ENCODE results near the gene LOXHD1.

LOXHD1 gene

GRCh38 chr18:46625069-46625468 lies 32.0 kb downstream of the LOXHD1 start:
- no peak for DNase-seq

- no peak for DNase-seq
Observed at GRCh38 chr18:46624127-46624526, 32.9 kb downstream of the LOXHD1 start.

GRCh38 chr18:46623541-46623940 lies 33.5 kb downstream of the LOXHD1 start:
- no peak for DNase-seq

GRCh38 chr18:46622999-46623398 lies 34.0 kb downstream of the LOXHD1 start:
- no peak for DNase-seq

- no peak for DNase-seq
Observed at GRCh38 chr18:46622451-46622850, 34.6 kb downstream of the LOXHD1 start.

- no peak for DNase-seq
Observed at GRCh38 chr18:46621871-46622270, 35.1 kb downstream of the LOXHD1 start.

GRCh38 chr18:46621111-46621766 lies 35.8 kb downstream of the LOXHD1 start:
- DNase-seq, result no peak

GRCh38 chr18:46619559-46619958 lies 37.5 kb downstream of the LOXHD1 start:
- DNase-seq, result no peak

- DNase-seq, result no peak
Observed at GRCh38 chr18:46615720-46616119, 41.3 kb downstream of the LOXHD1 start.

GRCh38 chr18:46609048-46609447 lies 48.0 kb downstream of the LOXHD1 start:
- DNase-seq, result no peak

GRCh38 chr18:46607926-46608325 lies 49.1 kb downstream of the LOXHD1 start:
- no peak for DNase-seq

GRCh38 chr18:46601141-46601805 lies 55.7 kb downstream of the LOXHD1 start:
- no peak for DNase-seq

- no peak for DNase-seq
Observed at GRCh38 chr18:46596119-46596518, 60.9 kb downstream of the LOXHD1 start.

GRCh38 chr18:46591783-46592391 lies 65.1 kb downstream of the LOXHD1 start:
- no peak for DNase-seq

GRCh38 chr18:46590103-46590502 lies 66.9 kb downstream of the LOXHD1 start:
- no peak for DNase-seq

GRCh38 chr18:46588971-46589660 lies 67.9 kb downstream of the LOXHD1 start:
- no peak for DNase-seq

GRCh38 chr18:46587600-46587999 lies 69.4 kb downstream of the LOXHD1 start:
- no peak for DNase-seq

GRCh38 chr18:46583711-46584110 lies 73.3 kb downstream of the LOXHD1 start:
- no peak for DNase-seq

- no peak for DNase-seq
Observed at GRCh38 chr18:46581648-46582047, 75.4 kb downstream of the LOXHD1 start.

GRCh38 chr18:46578987-46579386 lies 78.0 kb downstream of the LOXHD1 start:
- no peak for DNase-seq

GRCh38 chr18:46577546-46577945 lies 79.5 kb downstream of the LOXHD1 start:
- DNase-seq, result no peak

- no peak for DNase-seq
Observed at GRCh38 chr18:46575851-46576250, 81.2 kb downstream of the LOXHD1 start.

GRCh38 chr18:46574743-46575115 lies 82.3 kb downstream of the LOXHD1 start:
- no peak for DNase-seq
